Heart right ventricle (tissue), 16 donors: ENCODE results near the gene JDP2. TPM values are rescaled to one million over a fixed set of nuclear protein-coding genes. Genes with fewer than 3 reads are reported as not detected.

Experiments used
- ATAC-seq, 8 donors: fragments of 200-7000 bp; cut with Tn5 transposase; one replicate each; pipeline ENCODE4 v1.9.1; 2020; ENCODE audit warnings: mild to moderate bottlenecking in 8 of 8, moderate library complexity in 8 of 8, moderate number of reproducible peaks in 1 of 8
- DNase-seq, 2 donors: peaks; one replicate each; pipeline ENCODE4 v3.0.0-alpha.2; 2020
- H3K27ac ChIP-seq, 10 donors: fragments of 200-600 bp; sonication (generic) in 2 of 10; one replicate each; pipeline versions ENCODE4 v1.5.0 to v1.8.0; 2020 to 2022; ENCODE audit warnings: mild to moderate bottlenecking in 3 of 10
- H3K27me3 ChIP-seq, 7 donors: fragments of 200-600 bp; one replicate each; pipeline ENCODE4 v1.8.0; 2021 to 2022; ENCODE audit warnings: mild to moderate bottlenecking in 2 of 7
- H3K36me3 ChIP-seq, 9 donors: fragments of 200-600 bp; sonication (generic) in 1 of 9; one replicate each; pipeline versions ENCODE4 v1.5.0 to v1.8.0; 2020 to 2022; ENCODE audit warnings: mild to moderate bottlenecking in 2 of 9
- H3K4me1 ChIP-seq, 9 donors: fragments of 200-600 bp; sonication (generic) in 1 of 9; one replicate each; pipeline versions ENCODE4 v1.5.0 to v1.8.0; 2020 to 2022; ENCODE audit warnings: mild to moderate bottlenecking in 4 of 9
- H3K4me3 ChIP-seq, 10 donors: fragments of 200-600 bp; sonication (generic) in 2 of 10; one replicate each; pipeline versions ENCODE4 v1.5.0 to v1.8.0; 2020 to 2022; ENCODE audit warnings: mild to moderate bottlenecking in 7 of 10, moderate library complexity in 2 of 10
- H3K9me3 ChIP-seq, 11 donors: fragments of 200-600 bp in 10 of 11; sonication (generic) in 2 of 11; one replicate each; pipeline versions ENCODE4 v1.5.0 to v1.8.0; 2013 to 2022; ENCODE audit warnings: mild to moderate bottlenecking in 2 of 11, control low read depth in 1 of 11, moderate library complexity in 1 of 11
- WGBS, 2 donors: extraction: QIAGEN DNeasy Blood & Tissue Kit; methylation state at CpG; one replicate each; pipeline ENCODE4 v1.1.7; 2013; ENCODE audit warnings: inconsistent platforms in 1 of 2; 5-methylcytosine and 5-hydroxymethylcytosine counted together
- intact Hi-C, 10 donors: fragments of 100-400 bp; cut with DNase I; formaldehyde crosslinking; loops; one replicate each; pipeline versions ENCODE4 v1.11.1 to v1.14.2; 2022
- polyA plus RNA-seq, 2 donors: library from polyadenylated mRNA; stranded (reverse); fragments of 200-250 nt; gene quantifications; one replicate each; pipeline ENCODE4 v1.2.3, GENCODE V29; 2013
- total RNA-seq, 10 donors: library from RNA; stranded (reverse); fragmentation: NEBNext Ultra II Directional in 3 of 10; extraction: Animal tissue kit (Norgen Biotek cat#: 25700) in 3 of 10; gene quantifications; one replicate each; pipeline versions ENCODE4 v1.2.1 to v1.2.4, GENCODE V29; 2021 to 2023
- TF ChIP-seq, protein P1 (sequence below), 9 donors: fragments of 200-600 bp; sonication (generic) in 2 of 9; IDR thresholded peaks; one replicate each; pipeline versions ENCODE4 v1.5.0 to v1.8.0; 2021 to 2022; ENCODE audit warnings: antibody characterized with exemption in 9 of 9, mild to moderate bottlenecking in 5 of 9, moderate library complexity in 1 of 9
- donor health status: Arrhythmogenic right ventricular cardiomyopathy.
- donor health status: ischemic (EF 13 %, LVEDD 7.1; RV severe dilation, severe dysfunction).
- donor health status: healthy with polysubstance abuse.
- donor health status: DM: no; HTN: yes; CAD: no.
- donor health status: DM: no; HTN: no; CAD: no.
- donor health status: ischemic (EF 25% LVEDD 6.9; RV normal size, moderate dysfunction).
- donor health status: ischemic (EF 25% LVEDD 5.7; RV mildly dilated, moderate dysfunction).
- donor health status: healthy.
- donor health status: DM: yes; HTN: yes; CAD: no.
- donor health status: Ischemic cardiomyopathy.
- donor health status: ischemic (EF 35%, LVEDD 5.7; RV mildly dilated, moderate dysfunction).
- donor health status: nonischemic (EF 11% LVEDD 7.7; RV severe dilation, severe dysfunction).
- donor health status: DM: yes; HTN: yes; CAD: no.
- donor health status: PGD.
- donor health status: ischemic (EF 29% LVEDD 5.4; RV normal size, mild dysfunction).
- donor health status: nonischemic (EF 23%, LVEDD 6.1; RV moderate dilation, normal function).

Gene JDP2
- total and polyA plus RNA-seq, 12 donors, result 12.3 to 44.0 (median 17.3) TPM

- intact Hi-C loops, result loop anchor here in 5 of 10 donors (5.0 to 10.0 kb wide), 5 partner anchors 66 to 369 kb away; no protein-coding TSS in a partner anchor
- ATAC-seq, result no peak
- no peaks in the 10 kb centered on the region for H3K36me3 ChIP-seq
- WGBS, 2 donors, result 80 to 82% methylated on average over 14 of the region's 14 CpGs
- H3K27ac ChIP-seq, result no peak overlapping the region
- H3K4me3 ChIP-seq, result no peak overlapping the region
- no peaks in the 10 kb centered on the region for H3K9me3 ChIP-seq
- peaks cover 0 to 20% (median 0%) of the 10 kb centered on the region in 9 donors for H3K4me1 ChIP-seq
- TF ChIP-seq, protein P1, sequence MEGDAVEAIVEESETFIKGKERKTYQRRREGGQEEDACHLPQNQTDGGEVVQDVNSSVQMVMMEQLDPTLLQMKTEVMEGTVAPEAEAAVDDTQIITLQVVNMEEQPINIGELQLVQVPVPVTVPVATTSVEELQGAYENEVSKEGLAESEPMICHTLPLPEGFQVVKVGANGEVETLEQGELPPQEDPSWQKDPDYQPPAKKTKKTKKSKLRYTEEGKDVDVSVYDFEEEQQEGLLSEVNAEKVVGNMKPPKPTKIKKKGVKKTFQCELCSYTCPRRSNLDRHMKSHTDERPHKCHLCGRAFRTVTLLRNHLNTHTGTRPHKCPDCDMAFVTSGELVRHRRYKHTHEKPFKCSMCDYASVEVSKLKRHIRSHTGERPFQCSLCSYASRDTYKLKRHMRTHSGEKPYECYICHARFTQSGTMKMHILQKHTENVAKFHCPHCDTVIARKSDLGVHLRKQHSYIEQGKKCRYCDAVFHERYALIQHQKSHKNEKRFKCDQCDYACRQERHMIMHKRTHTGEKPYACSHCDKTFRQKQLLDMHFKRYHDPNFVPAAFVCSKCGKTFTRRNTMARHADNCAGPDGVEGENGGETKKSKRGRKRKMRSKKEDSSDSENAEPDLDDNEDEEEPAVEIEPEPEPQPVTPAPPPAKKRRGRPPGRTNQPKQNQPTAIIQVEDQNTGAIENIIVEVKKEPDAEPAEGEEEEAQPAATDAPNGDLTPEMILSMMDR (IDR thresholded peaks at IDR 0.05), result no peak
- no peaks in the 10 kb centered on the region for H3K27me3 ChIP-seq
- no peak for DNase-seq
Measured at GRCh38 chr14:75491376-75491978, 63.7 kb downstream of the JDP2 start.

- H3K4me3 ChIP-seq, result no peak overlapping the region
- H3K27me3 ChIP-seq, result no peaks in the 10 kb centered on the region
- no peak for ATAC-seq
- intact Hi-C loops, result loop anchor here in 5 of 10 donors (5.0 to 10.0 kb wide), 5 partner anchors 64 to 371 kb away; no protein-coding TSS in a partner anchor
- H3K9me3 ChIP-seq, result no peaks in the 10 kb centered on the region
- peaks cover 0 to 32% (median 0%) of the 10 kb centered on the region in 9 donors for H3K4me1 ChIP-seq
- 87 to 92% methylated on average over 9 of the region's 9 CpGs for WGBS, 2 donors
- no peak for DNase-seq
- TF ChIP-seq, protein P1 (IDR thresholded peaks at IDR 0.05), result no peak
- no peak overlapping the region for H3K27ac ChIP-seq
- H3K36me3 ChIP-seq, result no peaks in the 10 kb centered on the region
Measured at GRCh38 chr14:75492832-75493591, 65.2 kb downstream of the JDP2 start.

GRCh38 chr14:75493592-75494087 is 65.8 kb downstream of the JDP2 start:
- no peaks in the 10 kb centered on the region for H3K27me3 ChIP-seq
- H3K9me3 ChIP-seq, result no peaks in the 10 kb centered on the region
- no peak for ATAC-seq
- TF ChIP-seq, protein P1 (IDR thresholded peaks at IDR 0.05), result no peak
- H3K4me3 ChIP-seq, result no peak overlapping the region
- WGBS, 2 donors, result 84 to 85% methylated on average over 8 of the region's 8 CpGs
- peaks cover 0 to 28% (median 0%) of the 10 kb centered on the region in 9 donors for H3K4me1 ChIP-seq
- no peaks in the 10 kb centered on the region for H3K36me3 ChIP-seq
- no peak overlapping the region for H3K27ac ChIP-seq
- intact Hi-C loops, result loop anchor here in 5 of 10 donors (5.0 to 10.0 kb wide), 5 partner anchors 64 to 371 kb away; no protein-coding TSS in a partner anchor
- DNase-seq, result no peak

DNA sequence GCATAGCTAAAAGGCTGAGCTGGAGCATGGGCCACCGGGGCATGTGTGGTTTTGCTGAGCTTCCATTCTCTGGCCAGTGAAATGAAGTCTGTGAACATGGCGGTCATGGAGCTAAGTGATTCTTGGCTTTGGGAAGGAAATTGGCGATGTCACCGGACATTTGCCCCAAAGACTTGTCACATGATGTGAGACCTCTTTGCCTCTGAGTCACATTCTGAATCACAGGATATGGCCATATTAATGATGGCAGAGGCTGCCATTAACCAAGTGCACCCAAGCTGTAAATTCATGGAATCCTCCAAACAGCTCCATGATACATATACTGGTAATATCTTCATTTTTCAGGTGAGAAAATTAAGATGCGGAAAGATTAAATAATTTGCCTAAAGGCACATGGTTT is 67.1 kb downstream of the JDP2 start:
- TF ChIP-seq, protein P1 (IDR thresholded peaks at IDR 0.05), result no peak
- Histone ChIP-seq H3K9me3 (no peaks in the 10 kb centered on the region), H3K27me3 (no peaks in the 10 kb centered on the region), H3K4me3 (no peak overlapping the region), H3K27ac (no peak overlapping the region), H3K36me3 (no peaks in the 10 kb centered on the region), H3K4me1 (peaks cover 0 to 23% (median 0%) of the 10 kb centered on the region in 9 donors)
- intact Hi-C loops, result loop anchor here in 5 of 10 donors (5.0 to 10.0 kb wide), 5 partner anchors 62 to 373 kb away; no protein-coding TSS in a partner anchor
- WGBS, 2 donors, result 91 to 92% methylated on average over 5 of the region's 5 CpGs
- no peak for DNase-seq
- ATAC-seq, result no peak
